ENCODE results near the gene RALA. TPM values are rescaled to one million over a fixed set of nuclear protein-coding genes. Genes with fewer than 3 reads are reported as not detected.
A peak's percentile ranks its signal among the peaks of the same experiment; 100 is the strongest.

Gene RALA
- total RNA-seq, 1 donor from 2014 or later = 28.6 TPM

DNA sequence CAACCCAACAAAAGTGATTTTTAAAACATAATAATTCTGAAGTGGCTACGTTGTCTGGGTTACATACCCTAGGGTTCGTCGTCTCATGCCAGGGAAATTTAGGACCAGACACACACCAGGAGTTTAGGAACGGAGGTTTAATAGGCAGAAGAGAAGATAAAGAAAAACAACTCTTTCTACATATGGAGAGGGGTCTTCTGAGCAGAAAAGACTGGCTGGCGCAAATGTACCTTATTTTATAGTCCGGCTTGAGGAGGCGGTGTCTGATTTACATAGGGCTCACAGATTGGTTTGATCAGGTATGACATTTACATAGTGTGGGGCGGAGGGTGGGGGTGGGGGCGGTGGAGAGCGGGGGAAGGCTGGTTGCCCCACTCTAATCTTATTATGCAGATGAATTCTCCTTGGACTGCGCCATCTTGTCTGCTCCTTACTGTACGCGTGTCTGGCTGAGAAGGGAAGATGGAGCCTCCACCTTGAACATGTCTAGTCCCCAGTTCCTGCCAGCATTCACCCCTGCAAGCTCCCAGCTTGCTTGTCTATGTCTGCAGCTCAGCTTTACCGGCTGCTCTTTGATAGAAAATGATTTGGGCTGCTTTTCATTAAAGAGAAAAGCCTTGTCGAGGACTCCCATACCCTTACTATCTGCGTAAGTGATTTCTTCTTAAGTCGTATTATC lies 98.7 kb downstream of the RALA start:
- Mint-ChIP-seq H3K4me3 (no peak overlapping the region), H3K27me3 (ENCODE audit: low read depth) (no peaks in the 10 kb centered on the region), H3K27ac (no peak overlapping the region), H3K36me3 (no peaks in the 10 kb centered on the region), H3K4me1 (peaks cover 16% of the 10 kb centered on the region), H3K9me3 (peaks cover 16% of the 10 kb centered on the region)
- TF ChIP-seq CTCF (IDR thresholded peaks at IDR 0.05; ENCODE audit: unreplicated experiment) = no peak
- no peak for DNase-seq (ENCODE audit: low spot score in 2 of 2, unreplicated experiment in 2 of 2)

- H3K27ac Mint-ChIP-seq = no peak overlapping the region
- H3K4me1 Mint-ChIP-seq = no peaks in the 10 kb centered on the region
- peaks cover 5% of the 10 kb centered on the region for H3K27me3 Mint-ChIP-seq (ENCODE audit: low read depth)
- H3K9me3 Mint-ChIP-seq = no peaks in the 10 kb centered on the region
- no peak for TF ChIP-seq CTCF (IDR thresholded peaks at IDR 0.05; ENCODE audit: unreplicated experiment)
- no peaks in the 10 kb centered on the region for H3K36me3 Mint-ChIP-seq
- no peak for DNase-seq (ENCODE audit: low spot score in 2 of 2, unreplicated experiment in 2 of 2)
- no peak overlapping the region for H3K4me3 Mint-ChIP-seq
Measured at GRCh38 chr7:39727231-39728012, 104.0 kb downstream of the RALA start.

DNA sequence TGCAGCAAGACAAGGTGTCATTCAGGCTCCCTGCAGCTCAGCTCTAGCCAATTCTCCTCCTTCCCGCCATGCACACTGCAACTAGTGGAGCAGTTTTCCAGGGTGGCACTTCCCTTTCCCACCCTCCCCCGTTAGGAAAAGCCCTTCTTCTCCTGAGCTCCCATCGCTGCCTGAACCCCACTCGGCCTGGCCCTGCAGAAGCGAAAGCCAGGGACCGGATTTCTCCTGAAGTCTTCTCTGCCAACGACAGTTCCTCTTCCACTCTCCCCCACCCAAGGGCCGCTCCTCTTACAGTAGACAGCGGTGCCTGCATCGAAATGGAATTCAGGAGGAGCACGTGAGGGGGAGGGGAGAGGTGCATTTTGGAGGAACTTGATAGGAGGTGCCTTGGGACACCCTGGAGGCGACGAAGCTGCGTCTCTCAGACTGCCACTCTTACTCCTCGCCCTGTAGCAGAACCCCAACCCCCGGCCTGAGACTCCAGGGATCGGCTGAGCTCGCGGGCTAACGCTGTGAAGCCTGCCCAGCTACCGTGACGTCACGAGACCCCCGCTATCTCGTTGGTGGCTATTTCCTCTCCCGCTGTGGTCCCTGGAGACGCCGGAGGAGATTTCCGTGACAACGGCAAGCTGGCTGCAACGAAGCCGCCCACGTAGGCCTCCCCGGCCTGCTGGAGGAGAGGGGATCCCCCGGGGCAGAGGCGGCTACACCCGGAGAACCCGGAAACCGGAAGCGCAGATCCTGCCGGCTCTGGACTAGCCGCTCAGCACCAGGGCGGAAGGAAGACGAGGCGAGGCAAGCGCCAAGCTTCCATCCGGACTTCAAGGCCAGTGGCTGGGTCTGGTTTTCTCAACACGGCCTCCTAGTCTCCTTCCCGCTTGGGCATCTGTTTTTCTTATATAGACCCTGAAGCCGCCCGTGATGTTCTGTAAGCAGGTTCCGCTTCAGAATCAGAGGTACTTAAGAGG lies 109.7 kb downstream of the RALA start:
- Mint-ChIP-seq H3K9me3 (no peaks in the 10 kb centered on the region), H3K27me3 (ENCODE audit: low read depth) (peaks cover 7% of the 10 kb centered on the region), H3K36me3 (no peaks in the 10 kb centered on the region), H3K27ac (peak overlapping the region; percentile 99), H3K4me3 (peak overlapping the region; percentile 87), H3K4me1 (peaks cover 23% of the 10 kb centered on the region)
- DNase-seq (ENCODE audit: low spot score in 2 of 2, unreplicated experiment in 2 of 2) = peak; percentile 88 to 97
- no peak for TF ChIP-seq CTCF (IDR thresholded peaks at IDR 0.05; ENCODE audit: unreplicated experiment)

- Mint-ChIP-seq H3K4me3 (peak overlapping the region; percentile 87), H3K9me3 (no peaks in the 10 kb centered on the region), H3K36me3 (no peaks in the 10 kb centered on the region), H3K27ac (peak overlapping the region; percentile 99), H3K4me1 (peaks cover 23% of the 10 kb centered on the region), H3K27me3 (ENCODE audit: low read depth) (peaks cover 7% of the 10 kb centered on the region)
- TF ChIP-seq CTCF (IDR thresholded peaks at IDR 0.05; ENCODE audit: unreplicated experiment) = no peak
- DNase-seq (ENCODE audit: low spot score in 2 of 2, unreplicated experiment in 2 of 2) = no peak
Measured at GRCh38 chr7:39733881-39734632, 110.7 kb downstream of the RALA start.

DNA sequence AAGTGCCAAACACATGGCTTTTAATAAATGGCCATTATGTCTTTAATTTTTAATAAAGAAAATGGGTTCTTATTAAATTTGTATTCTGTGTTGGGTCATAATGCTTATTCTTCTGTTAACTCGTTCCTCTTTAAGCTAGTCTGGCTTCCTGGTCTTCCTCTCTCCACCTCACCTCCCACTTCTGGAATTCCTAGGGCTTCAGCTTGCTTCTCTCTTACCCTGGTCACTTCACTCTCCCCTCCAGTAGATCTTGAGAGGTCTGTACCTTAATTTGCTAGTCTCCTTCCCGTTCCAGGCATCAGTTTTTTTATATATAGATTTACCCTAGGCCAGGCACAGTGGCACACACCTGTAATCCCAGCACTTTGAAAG lies 111.2 kb downstream of the RALA start:
- Mint-ChIP-seq H3K27ac (peak overlapping the region; percentile 92), H3K4me1 (peaks cover 23% of the 10 kb centered on the region), H3K4me3 (peak overlapping the region; percentile 23), H3K36me3 (no peaks in the 10 kb centered on the region), H3K27me3 (ENCODE audit: low read depth) (peaks cover 7% of the 10 kb centered on the region), H3K9me3 (no peaks in the 10 kb centered on the region)
- no peak for TF ChIP-seq CTCF (IDR thresholded peaks at IDR 0.05; ENCODE audit: unreplicated experiment)
- DNase-seq (ENCODE audit: low spot score in 2 of 2, unreplicated experiment in 2 of 2) = no peak

Data from mesothelial cell of epicardium (in vitro differentiated cells).